Measurements from ENCODE around the gene SPANXB1.
"Not testable (repeated sequence)": the region's sequence is repeated elsewhere in the genome, so short reads cannot be mapped to it uniquely, and the experiment has no call there.

The SPANXB1 gene

GRCh38 chrX:141002568-141002967 is at the start of gene SPANXB1:
SPANXB1 (plus strand) TSS chrX:141002594; CDS start chrX:141002694, 100 bp downstream.
- not testable (repeated sequence) for DNase-seq (ENCODE audit: low read depth in 2 of 2)

- DNase-seq (ENCODE audit: low read depth in 2 of 2): no peak
Observed at GRCh38 chrX:140967036-140967435, 35.4 kb upstream of the SPANXB1 start.

DNA sequence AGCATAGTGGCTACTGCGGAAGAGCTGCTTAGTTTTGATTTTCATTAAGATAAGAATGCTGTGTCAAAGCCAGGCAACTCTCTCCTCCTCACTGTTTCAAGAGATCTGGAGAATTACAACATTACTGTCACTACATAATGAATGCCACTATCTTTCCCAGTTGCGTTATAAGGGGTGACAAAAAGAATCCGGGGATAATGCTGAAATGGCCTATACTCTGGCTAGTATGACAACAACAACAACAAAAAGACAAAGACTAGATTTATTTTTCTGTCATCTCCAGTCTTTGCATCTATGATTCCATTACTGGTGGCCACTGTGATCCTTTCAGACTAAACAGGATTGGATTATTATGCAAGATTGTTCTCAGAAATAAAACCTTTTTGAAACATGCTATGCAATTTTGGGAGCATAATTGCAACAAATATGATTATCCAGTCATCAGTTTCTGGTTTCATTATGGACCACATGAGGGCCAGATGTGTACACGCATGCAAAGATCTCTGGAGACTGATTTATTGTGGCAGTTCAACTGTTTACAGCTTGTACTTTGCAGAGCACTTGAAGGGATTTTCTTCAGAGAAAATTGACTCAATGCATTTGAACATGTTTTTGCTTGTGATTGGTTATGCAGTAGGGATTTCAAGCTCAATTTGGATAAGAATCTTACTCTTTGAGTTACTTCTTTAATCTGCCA is 31.1 kb upstream of the SPANXB1 start:
- no peak for DNase-seq (ENCODE audit: low read depth in 2 of 2)

- DNase-seq (ENCODE audit: low read depth in 2 of 2): no peak
Observed at GRCh38 chrX:140975472-140975871, 26.9 kb upstream of the SPANXB1 start.

DNA sequence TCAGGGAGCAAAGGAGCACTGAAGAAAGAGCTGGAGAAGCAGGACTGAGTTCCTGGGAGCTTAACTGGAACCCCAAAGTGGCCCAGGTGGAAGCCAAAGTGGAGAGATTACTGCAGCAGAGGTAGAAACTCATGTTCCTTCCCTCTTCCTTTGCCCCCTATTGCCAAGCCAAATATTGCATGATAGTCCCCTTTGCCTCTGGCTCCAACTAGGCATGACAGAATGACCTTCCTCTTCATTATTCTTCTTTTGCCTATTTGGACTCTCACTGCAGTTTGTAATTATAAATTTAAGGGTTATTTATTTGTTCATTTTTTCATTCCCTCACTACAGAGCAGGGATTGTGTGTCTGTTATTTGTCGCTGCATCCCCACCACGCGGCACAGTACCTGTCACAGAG is 22.1 kb upstream of the SPANXB1 start:
- no peak for DNase-seq (ENCODE audit: low read depth in 2 of 2)

DNA sequence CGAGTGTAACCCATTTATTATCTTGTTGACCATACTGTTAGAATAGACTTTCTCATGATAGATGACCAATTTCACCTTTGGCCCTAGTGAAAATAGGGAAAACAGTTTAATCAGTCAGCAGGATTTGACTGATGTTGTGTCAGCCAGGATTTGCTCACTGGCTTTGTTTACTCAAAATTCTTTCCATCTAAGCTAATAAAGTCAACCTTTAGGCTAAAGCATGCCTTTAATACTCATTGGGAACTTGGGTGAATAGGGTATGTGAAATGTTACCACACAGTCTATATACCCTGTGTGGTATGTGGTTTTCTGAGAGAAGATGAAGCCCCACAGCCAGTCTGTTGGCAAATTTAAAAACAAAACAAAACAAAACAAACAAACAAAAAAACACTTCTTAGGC is 18.7 kb upstream of the SPANXB1 start:
- no peak for DNase-seq (ENCODE audit: low read depth in 2 of 2)

GRCh38 chrX:141005243-141005642 is 2.8 kb downstream of the SPANXB1 start:
- not testable (repeated sequence) for DNase-seq (ENCODE audit: low read depth in 2 of 2)

GRCh38 chrX:141044246-141044645 is 41.9 kb downstream of the SPANXB1 start:
- DNase-seq (ENCODE audit: low read depth in 2 of 2): not testable (repeated sequence)

- DNase-seq (ENCODE audit: low read depth in 2 of 2): not testable (repeated sequence)
Observed at GRCh38 chrX:141049878-141050277, 47.5 kb downstream of the SPANXB1 start.

DNA sequence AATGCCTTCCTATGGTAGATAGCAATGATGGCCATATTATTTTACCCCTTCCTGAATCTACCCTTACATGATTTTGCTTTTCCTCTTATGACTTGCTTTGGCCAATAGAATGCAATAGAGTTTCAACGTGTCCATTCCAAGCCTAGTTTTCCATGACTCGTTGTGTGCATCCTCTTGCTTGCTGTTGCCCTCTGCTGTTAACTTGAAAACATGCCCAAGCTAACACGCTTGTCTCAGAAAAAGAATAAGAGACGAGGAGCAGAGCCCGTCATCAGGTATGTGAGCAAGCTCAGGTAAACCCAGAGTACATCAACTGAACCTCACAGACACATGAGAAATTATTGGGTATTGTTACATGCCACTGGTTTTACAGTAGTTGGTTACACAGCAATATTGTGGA is 49.7 kb downstream of the SPANXB1 start:
- DNase-seq (ENCODE audit: low read depth in 2 of 2): not testable (repeated sequence)

All from activated CD8-positive, alpha-beta memory T cell treated with anti-CD3 and anti-CD28 coated beads for 4 hours (primary cell).